Activated T-cell treated with anti-CD3 and anti-CD28 coated beads for 48 hours (primary cell): ENCODE results near the gene NOVA1.

ENCODE experiments used
- DNase-seq: peaks from one replicate; pipeline ENCODE4 v3.0.0-alpha.2; 2020; ENCODE audit warnings: low read depth

Gene NOVA1

DNA sequence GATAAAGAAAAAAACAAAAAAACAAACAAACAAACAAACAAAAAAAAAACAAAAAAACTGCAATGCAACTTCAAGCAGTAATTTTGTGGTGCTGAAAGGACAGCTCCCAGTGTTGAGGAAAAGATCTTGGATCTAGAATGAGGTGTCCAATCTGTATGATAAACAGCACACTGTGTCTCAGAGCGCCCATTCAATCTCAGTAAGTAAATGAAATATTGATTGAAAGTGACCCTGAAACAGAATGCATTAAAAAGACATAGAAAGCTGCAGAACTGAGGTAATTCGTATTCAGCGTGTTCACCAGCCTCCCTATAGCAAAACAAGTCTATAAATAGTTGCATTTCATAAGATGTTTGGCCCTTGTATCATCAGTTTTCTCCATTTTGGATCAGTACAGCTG, 153.0 kb downstream of the NOVA1 start:
- no peak for DNase-seq

GRCh38 chr14:26443654-26444053, 154.2 kb downstream of the NOVA1 start:
- DNase-seq = no peak

GRCh38 chr14:26429205-26429604, 168.6 kb downstream of the NOVA1 start:
- no peak for DNase-seq

DNA sequence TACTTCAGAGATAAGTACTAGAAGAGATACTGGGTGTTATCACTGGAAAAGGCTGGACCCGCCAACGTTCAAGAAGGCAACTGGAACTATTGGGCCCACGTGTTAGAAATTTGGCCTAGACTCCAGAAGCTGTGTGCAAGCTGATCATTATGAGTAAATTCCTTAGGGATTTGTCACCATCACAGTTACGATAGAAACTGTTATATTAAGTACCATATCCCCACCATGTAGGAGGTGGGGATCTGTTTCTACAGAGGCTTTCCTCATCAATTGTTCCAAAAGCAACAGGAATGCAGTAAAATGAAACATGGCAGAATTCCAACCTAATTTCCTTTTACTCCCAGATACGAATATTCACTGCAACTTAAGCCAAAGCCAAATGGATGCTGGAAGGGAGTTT, 170.7 kb downstream of the NOVA1 start:
- DNase-seq = no peak

DNA sequence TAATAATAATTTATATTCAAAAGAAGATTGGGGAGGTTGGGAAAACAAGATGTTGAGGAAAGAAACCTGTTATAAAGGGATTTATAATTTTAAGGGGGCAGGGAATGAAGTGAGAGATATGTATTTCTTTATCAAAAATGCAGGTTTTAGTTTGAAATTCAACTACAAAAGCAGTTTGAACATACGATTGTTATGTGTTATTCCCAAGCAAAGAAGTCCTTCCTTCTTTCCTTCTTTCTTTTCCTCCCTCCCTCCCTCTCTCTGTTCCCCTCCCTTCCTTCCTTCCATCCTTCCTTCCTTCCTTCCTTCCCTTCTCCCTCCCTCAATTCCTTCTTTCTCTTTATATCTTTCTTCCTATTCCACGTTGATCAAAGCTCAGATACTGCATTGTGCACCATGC, 173.3 kb downstream of the NOVA1 start:
- no peak for DNase-seq

DNA sequence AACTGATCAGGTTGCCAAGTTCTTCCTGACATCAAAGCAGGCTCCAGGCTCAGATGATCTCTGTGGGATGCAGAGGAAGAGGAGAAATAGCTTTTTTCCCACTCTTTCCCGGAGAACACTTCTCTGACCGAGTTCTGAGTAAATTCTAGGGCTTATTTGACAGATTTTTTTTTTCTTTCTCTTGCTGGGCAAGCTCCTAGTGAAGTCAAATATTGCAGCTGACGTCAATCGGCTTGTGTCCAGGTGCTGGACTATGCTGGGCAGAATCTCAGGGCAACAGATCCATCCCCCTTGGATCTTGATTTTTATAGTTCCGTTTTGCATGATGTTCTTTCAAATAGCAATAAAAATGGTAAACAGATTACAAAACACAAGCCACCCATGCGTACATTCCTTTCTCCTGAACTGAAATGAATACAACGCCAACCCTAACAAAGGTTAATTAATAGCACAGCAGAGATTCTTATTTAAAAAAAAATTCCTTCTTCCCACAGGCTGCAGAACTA, 182.2 kb downstream of the NOVA1 start:
- DNase-seq = no peak

DNA sequence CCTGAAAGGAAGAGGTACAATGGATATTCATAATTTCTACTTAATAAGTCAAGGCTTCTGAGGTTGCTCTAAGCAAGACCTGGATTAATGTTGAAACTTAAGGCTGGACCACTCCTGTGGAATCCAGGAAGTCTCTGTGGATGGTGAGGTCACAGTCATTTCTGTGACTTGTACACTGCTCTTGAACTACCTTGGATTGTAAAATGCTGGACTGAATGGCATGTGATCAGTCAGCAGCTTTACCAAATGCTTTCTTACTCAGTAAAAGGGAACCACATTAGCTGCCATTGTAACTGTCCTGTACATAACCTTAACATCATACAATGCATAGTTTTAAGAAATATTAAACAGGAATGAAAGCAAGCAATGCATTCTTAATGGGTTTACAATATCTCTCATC, 182.9 kb downstream of the NOVA1 start:
- DNase-seq = no peak

GRCh38 chr14:26414103-26414502, 183.7 kb downstream of the NOVA1 start:
- no peak for DNase-seq

GRCh38 chr14:26412421-26412820, 185.4 kb downstream of the NOVA1 start:
- DNase-seq = no peak

DNA sequence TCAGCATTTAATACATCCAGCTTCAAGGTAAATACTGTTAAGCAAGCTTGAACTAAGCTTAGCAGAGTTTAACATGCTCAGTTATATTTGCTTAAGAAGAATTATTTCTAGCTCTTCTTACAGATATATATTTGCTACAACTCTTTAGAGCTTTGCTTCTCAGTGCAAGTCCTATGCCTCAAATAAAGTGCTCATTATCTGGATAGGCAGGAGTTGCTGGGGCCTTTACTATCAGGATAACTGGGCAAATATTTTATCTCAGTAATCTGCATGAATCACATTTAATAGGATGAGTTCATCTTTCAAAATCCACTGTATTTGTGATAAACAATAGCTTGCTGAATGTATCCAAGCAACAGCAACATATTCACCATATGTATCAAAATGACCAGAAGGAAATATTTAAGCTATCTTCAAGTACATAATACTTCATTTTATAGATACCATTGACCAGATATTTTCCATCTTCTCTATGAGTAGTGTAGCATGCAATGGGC, 187.6 kb downstream of the NOVA1 start:
- DNase-seq = no peak

DNA sequence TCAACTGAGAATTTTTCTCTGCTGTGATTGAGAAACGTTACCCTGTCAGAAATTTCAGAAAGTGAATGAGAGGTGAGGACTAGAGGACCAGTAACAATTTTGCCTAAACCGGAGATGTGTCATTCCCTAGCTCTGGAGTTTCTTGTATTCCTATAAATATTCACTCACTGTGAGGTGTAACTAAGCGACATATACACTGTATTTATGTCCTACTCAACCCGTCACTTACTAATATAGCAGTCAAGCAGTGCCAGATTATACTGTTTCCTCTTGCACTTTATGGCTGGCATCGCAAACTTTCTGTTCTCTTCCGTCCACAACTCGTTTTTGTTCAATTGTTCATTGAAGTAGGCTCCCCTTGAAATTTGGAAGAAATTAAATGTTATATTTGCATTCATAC, 192.9 kb downstream of the NOVA1 start:
- no peak for DNase-seq

DNA sequence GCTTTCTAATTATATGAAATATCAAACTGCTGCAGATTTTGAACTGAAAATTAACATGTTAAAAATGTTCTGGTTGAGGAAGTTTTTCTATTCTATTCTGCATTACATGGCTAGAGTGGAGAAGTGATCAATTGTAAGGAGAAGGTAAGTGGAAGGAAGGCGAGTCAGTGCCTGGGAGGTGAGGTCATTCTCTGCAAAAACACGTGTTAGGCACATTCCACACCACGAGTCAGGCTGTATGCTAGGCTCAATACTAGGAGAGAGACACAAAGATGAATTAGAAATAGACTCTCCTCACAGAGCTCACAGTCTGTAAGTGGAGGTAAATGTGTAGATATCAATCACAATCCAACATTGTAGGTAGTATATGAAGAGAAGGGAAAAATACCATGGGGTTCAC, 194.1 kb downstream of the NOVA1 start:
- no peak for DNase-seq

DNA sequence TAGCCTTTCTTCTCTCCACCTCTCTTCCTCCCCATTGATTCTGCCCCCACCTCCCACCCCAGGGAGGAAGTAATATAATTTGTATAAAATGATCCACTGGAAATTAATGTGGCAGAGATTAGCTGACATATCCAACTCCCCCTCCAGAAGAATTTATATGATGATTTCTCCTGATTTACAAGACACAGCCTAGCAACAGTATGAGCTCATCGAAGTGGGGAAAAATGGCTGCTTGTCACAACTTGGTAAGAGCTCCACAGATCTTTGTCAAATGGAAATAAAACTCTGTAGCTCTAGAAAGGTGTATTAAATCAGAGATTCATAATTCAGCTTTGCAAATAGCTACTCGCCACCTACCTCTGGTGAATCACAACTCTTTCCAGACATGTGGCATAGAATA, 195.7 kb downstream of the NOVA1 start:
- DNase-seq = no peak

- DNase-seq = no peak
Observed at GRCh38 chr14:26401179-26401968, 196.5 kb downstream of the NOVA1 start.

DNA sequence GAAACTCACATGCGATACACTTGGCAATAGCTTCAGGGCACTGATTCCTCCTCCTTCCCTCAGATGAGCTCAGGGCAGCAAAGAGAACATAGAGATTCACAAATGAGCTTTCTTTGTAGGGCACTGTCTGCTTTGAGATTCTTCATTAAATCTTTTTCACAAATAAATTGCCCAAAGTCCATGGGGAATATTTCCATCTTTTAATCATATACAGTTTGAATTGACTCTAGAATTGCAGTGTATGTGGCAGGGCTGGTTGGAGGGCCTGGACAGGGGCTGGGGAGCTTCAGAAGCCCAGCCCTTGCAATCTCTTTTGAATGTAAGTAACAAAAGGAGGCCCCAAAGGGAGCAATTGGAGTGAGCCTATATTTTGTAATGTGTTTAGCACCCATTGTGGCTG, 197.5 kb downstream of the NOVA1 start:
- DNase-seq = no peak

GRCh38 chr14:26398616-26399015, 199.2 kb downstream of the NOVA1 start:
- DNase-seq = no peak
